A673 (cell line): ENCODE measurements around the gene BDNF. TPM values are rescaled to one million over a fixed set of nuclear protein-coding genes. Genes with fewer than 3 reads are reported as not detected.

Source experiments
- BruUV-seq: library from RNA; stranded (reverse); fragments of 400-500 nt; replicated peaks from 2 replicates; lab custom pipeline; 2021; lab: Mats Ljungman, UMichigan
- CTCF ChIA-PET: fragments of 300-600 bp; sonication (Branson Sonifier 250); formaldehyde crosslinking; loops from one replicate; lab custom pipeline; 2022; ENCODE audit warnings: antibody characterized with exemption; lab: Charles Lee
- POLR2A ChIA-PET: fragments of 300-600 bp; sonication (Branson Sonifier 250); formaldehyde crosslinking; loops from one replicate; lab custom pipeline; 2022; ENCODE audit warnings: antibody characterized with exemption; ENCODE audit not compliant: low non-redundant PET; lab: Charles Lee
- DNase-seq: peaks from one replicate; pipeline ENCODE4 v3.0.0-alpha.2; 2015; ENCODE audit warnings: low spot score
- H3K27ac ChIP-seq: fragments of 200-600 bp; sonication (generic); 2 replicates; pipeline ENCODE4 v1.5.1; 2016; ENCODE audit warnings: mixed run types, low read depth, mild to moderate bottlenecking, mixed read lengths, antibody characterized with exemption, low read length; ENCODE audit not compliant: poor library complexity, severe bottlenecking
- H3K27me3 ChIP-seq: fragments of 200-600 bp; sonication (generic); replicated peaks from 2 replicates; pipeline ENCODE4 v1.6.1; 2017; ENCODE audit warnings: mixed run types, low read depth, mild to moderate bottlenecking, mixed read lengths, antibody characterized with exemption, low read length; ENCODE audit not compliant: insufficient read depth, poor library complexity
- H3K36me3 ChIP-seq: fragments of 200-600 bp; sonication (generic); 2 replicates; pipeline ENCODE4 v1.6.1; 2016; ENCODE audit warnings: mixed run types, mild to moderate bottlenecking, mixed read lengths, antibody characterized with exemption, low read length; ENCODE audit not compliant: insufficient read depth, poor library complexity, severe bottlenecking
- H3K4me1 ChIP-seq: fragments of 200-600 bp; sonication (generic); 2 replicates; pipeline ENCODE4 v1.6.1; 2017; ENCODE audit warnings: mixed run types, mild to moderate bottlenecking, mixed read lengths, antibody characterized with exemption, low read length; ENCODE audit not compliant: insufficient read depth, poor library complexity, severe bottlenecking
- H3K4me3 ChIP-seq: fragments of 200-600 bp; sonication (generic); 2 replicates; pipeline ENCODE4 v1.5.1; 2016; ENCODE audit warnings: low read depth, mixed run types, mild to moderate bottlenecking, mixed read lengths, low read length; ENCODE audit not compliant: poor library complexity, severe bottlenecking
- H3K9me3 ChIP-seq: fragments of 200-600 bp; sonication (generic); 2 replicates; pipeline ENCODE4 v1.6.1; 2016; ENCODE audit warnings: mixed run types, low read depth, mild to moderate bottlenecking, mixed read lengths, antibody characterized with exemption, low read length; ENCODE audit not compliant: poor library complexity, severe bottlenecking
- EZH2 ChIP-seq: fragments of 200-600 bp; sonication (generic); IDR thresholded peaks from 2 replicates; pipeline ENCODE4 v1.6.1; 2017; ENCODE audit warnings: borderline replicate concordance, low read depth, mild to moderate bottlenecking, mixed read lengths, antibody characterized with exemption, low read length; ENCODE audit not compliant: poor library complexity, severe bottlenecking
- intact Hi-C: fragments of 100-400 bp; cut with micrococcal nuclease; formaldehyde crosslinking; loops from one replicate; pipeline ENCODE4 v1.10.0; 2022; ENCODE audit not compliant: unreplicated experiment
- total RNA-seq: library from RNA; stranded (reverse); gene quantifications from 2 replicates; pipeline ENCODE4 v1.2.3, GENCODE V29; 2021
- TF ChIP-seq, protein P1 (sequence below): fragments of 300-800, 200-600 bp; sonication (generic); conservative IDR thresholded peaks from 2 replicates; pipeline ENCODE4 v1.5.1; 2017; ENCODE audit warnings: low read depth, mild to moderate bottlenecking, antibody characterized with exemption, low read length, moderate library complexity, mixed read lengths

The BDNF gene
- total RNA-seq, 1 experiment from 2014 or later: 0.09 TPM

DNA sequence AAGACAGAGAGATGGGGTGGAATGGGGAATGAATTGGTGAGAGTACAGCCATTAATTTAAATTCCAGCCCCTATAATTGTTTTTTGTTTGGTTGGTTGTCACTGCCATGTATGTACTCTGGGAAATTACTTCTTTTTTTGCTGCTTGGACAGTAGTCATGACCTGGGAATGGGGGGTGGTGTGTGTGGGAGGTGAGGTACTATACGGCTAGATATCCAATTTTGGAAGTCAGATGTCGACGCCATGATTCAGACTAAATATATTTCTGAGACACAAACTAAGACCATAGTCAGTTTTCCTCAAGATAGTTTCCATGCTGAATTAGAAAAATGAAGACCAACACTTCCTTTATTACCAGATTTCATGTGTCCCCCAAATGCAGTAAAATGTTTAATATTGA is 7.4 kb upstream of the BDNF start:
- Histone ChIP-seq H3K27me3 (peaks cover 80% of the 10 kb centered on the region), H3K9me3 (no peaks in the 10 kb centered on the region), H3K36me3 (no peaks in the 10 kb centered on the region), H3K4me1 (no peaks in the 10 kb centered on the region), H3K4me3 (no peak overlapping the region), H3K27ac (no peak overlapping the region)
- intact Hi-C loops: no loop called here
- no peak for DNase-seq
- ChIA-PET CTCF (no interaction called here), POLR2A (no interaction called here)
- no TSS peak for BruUV-seq
- TF ChIP-seq, protein P1, sequence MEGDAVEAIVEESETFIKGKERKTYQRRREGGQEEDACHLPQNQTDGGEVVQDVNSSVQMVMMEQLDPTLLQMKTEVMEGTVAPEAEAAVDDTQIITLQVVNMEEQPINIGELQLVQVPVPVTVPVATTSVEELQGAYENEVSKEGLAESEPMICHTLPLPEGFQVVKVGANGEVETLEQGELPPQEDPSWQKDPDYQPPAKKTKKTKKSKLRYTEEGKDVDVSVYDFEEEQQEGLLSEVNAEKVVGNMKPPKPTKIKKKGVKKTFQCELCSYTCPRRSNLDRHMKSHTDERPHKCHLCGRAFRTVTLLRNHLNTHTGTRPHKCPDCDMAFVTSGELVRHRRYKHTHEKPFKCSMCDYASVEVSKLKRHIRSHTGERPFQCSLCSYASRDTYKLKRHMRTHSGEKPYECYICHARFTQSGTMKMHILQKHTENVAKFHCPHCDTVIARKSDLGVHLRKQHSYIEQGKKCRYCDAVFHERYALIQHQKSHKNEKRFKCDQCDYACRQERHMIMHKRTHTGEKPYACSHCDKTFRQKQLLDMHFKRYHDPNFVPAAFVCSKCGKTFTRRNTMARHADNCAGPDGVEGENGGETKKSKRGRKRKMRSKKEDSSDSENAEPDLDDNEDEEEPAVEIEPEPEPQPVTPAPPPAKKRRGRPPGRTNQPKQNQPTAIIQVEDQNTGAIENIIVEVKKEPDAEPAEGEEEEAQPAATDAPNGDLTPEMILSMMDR: no peak
- TF ChIP-seq EZH2: no peak

DNA sequence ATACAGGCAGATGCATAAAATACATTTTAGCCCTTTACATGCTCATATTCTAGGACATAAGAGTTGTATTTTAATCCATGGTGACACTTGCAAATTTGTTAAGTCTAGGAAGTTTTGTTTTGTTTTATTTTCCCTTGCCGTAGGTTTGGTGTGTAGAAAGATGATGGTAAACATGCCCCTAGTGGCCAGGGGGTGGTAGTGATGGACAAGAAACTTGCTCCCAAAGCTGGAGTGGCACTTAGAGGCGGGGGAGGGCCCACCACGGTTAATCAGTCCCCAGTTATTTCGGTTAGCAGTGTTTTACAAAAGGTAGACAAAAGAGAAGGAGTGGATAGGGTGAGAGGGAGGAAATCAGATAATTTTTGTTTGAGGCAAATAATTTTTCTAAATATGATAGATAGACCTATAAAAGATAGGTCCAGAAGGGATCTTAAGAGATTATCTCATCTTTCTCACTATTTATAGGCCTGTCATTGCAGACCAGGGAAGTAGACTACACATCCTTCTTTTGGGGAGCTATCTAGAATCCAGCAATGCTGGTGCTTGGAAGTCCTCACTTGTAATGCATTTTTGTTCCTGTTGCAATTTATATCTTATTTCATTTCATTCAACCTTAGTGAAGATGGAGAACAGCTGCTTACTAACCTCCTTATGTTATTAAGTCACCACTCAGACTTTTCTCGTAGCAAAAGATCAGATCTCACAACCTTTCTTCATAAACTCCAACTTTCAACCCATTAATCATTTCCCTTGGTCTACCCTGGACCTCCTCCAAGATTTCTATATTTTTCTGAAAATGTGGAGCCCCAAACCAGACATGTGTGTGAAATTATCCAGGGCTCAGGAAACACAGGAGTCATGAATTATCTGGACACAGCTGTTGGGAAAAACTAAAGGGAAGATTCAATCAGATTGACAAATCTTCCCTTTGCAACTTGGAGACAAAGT is 5.9 kb upstream of the BDNF start:
- H3K9me3 ChIP-seq: no peaks in the 10 kb centered on the region
- peaks cover 82% of the 10 kb centered on the region for H3K27me3 ChIP-seq
- no peak overlapping the region for H3K4me3 ChIP-seq
- intact Hi-C loops: no loop called here
- no peaks in the 10 kb centered on the region for H3K36me3 ChIP-seq
- BruUV-seq: no TSS peak
- TF ChIP-seq EZH2: no peak
- TF ChIP-seq, protein P1: peak; percentile 100
- ChIA-PET POLR2A (interaction anchor here (0.6 kb wide), 2 partner anchors 160 to 931 kb away, joined by 4 read pairs; no protein-coding TSS in a partner anchor), CTCF (interaction anchor here (0.7 to 0.9 kb wide), 3 partner anchors 11 to 1561 kb away, joined by 3 to 5 read pairs (median 4); no protein-coding TSS in a partner anchor)
- H3K27ac ChIP-seq: no peak overlapping the region
- H3K4me1 ChIP-seq: peaks cover 4% of the 10 kb centered on the region
- DNase-seq: peak; percentile 80

DNA sequence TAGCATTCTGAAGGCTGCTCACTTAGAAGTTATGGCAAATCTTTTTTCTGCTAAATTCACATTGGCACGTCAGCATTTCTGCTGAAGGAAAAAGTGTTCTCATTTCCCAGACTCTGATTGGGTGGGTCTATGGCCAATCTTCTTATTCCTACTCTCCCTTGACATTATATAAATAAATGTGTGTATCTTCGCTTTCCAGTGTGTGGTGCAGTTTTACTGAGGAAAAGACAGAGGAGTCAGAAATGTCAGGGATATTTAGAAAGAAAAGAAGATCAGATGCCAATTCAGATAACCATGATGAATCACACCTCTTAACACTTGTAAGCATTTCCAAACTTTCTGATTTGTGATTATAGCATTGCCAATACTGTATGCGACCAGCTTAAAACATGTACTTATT is 3.2 kb upstream of the BDNF start:
- no peak for DNase-seq
- no TSS peak for BruUV-seq
- no peak for TF ChIP-seq EZH2
- TF ChIP-seq, protein P1: no peak; the same call in 1 of the 2 replicates
- ChIA-PET CTCF (interaction anchor here (0.8 to 1.2 kb wide), 3 partner anchors 16 to 1626 kb away, joined by 3 to 4 read pairs (median 3); no protein-coding TSS in a partner anchor), POLR2A (no interaction called here)
- H3K36me3 ChIP-seq: no peaks in the 10 kb centered on the region
- H3K27me3 ChIP-seq: peaks cover 84% of the 10 kb centered on the region
- no peaks in the 10 kb centered on the region for H3K9me3 ChIP-seq
- peaks cover 26% of the 10 kb centered on the region for H3K4me1 ChIP-seq
- no peak overlapping the region for H3K27ac ChIP-seq
- intact Hi-C loops: no loop called here
- no peak overlapping the region for H3K4me3 ChIP-seq
